HUES6 (cell line): Measurements from ENCODE around the gene MAN2A2.
"Not testable (repeated sequence)": the region's sequence is repeated elsewhere in the genome, so short reads cannot be mapped to it uniquely, and the experiment has no call there.

Experiments used
- H3K27ac ChIP-seq: 2 replicates; pipeline ENCODE4 v1.7.0; 2013; ENCODE audit warnings: low read depth, mild to moderate bottlenecking, low read length, inconsistent platforms
- H3K27me3 ChIP-seq: 2 replicates; pipeline ENCODE4 v1.6.1; 2013; ENCODE audit warnings: low read length; ENCODE audit not compliant: control insufficient read depth, insufficient read depth
- H3K36me3 ChIP-seq: 2 replicates; pipeline ENCODE4 v1.6.1; 2013; ENCODE audit warnings: low read length; ENCODE audit not compliant: control insufficient read depth, insufficient read depth
- H3K4me1 ChIP-seq: 2 replicates; pipeline ENCODE4 v1.6.1; 2013; ENCODE audit warnings: low read length; ENCODE audit not compliant: control insufficient read depth, insufficient read depth
- H3K4me3 ChIP-seq: 2 replicates; pipeline ENCODE4 v1.5.1; 2013; ENCODE audit warnings: low read depth, low read length
- H3K9ac ChIP-seq: one replicate; pipeline ENCODE4 v1.6.1; 2013; ENCODE audit warnings: mild to moderate bottlenecking, low read length
- H3K9me3 ChIP-seq: 2 replicates; pipeline ENCODE4 v1.6.1; 2013; ENCODE audit warnings: low read depth, low read length; ENCODE audit not compliant: control insufficient read depth, insufficient read depth

The MAN2A2 gene

GRCh38 chr15:90895571-90896117, 7.5 kb upstream of the MAN2A2 start:
- no peak overlapping the region for H3K9ac ChIP-seq
- peaks cover 36% of the 10 kb centered on the region for H3K36me3 ChIP-seq
- H3K27me3 ChIP-seq: no peaks in the 10 kb centered on the region
- no peak overlapping the region for H3K27ac ChIP-seq
- no peaks in the 10 kb centered on the region for H3K4me1 ChIP-seq
- H3K9me3 ChIP-seq: no peaks in the 10 kb centered on the region
- H3K4me3 ChIP-seq: no peak overlapping the region

DNA sequence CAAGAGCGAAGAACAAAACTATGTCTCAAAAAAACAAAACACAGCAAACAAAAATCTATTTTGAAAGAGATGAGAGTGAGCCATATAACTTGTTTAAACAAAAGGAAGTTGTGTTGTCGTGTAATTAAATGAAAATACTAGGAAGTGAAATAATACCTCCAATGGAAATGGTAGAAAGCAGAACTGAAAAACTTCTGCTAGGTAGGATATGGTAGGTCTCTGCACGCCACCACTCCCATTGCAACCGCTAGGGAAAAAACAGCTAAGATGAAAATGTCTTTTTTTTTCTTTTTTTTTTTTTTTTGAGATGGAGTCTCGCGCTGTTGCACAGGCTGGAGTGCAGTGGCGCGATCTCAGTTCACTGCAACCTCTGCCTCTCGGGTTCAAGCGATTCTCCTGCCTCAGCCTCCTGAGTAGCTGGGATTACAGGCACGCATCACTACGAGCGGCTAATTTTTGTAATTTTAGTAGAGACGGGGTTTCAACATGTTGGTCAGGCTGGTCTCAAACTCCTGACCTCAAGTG, 5.9 kb upstream of the MAN2A2 start:
- not testable (repeated sequence) for H3K27me3 ChIP-seq, H3K4me1 ChIP-seq, H3K9me3 ChIP-seq, H3K4me3 ChIP-seq, H3K27ac ChIP-seq, H3K9ac ChIP-seq
- H3K36me3 ChIP-seq: peaks cover 26% of the 10 kb centered on the region

DNA sequence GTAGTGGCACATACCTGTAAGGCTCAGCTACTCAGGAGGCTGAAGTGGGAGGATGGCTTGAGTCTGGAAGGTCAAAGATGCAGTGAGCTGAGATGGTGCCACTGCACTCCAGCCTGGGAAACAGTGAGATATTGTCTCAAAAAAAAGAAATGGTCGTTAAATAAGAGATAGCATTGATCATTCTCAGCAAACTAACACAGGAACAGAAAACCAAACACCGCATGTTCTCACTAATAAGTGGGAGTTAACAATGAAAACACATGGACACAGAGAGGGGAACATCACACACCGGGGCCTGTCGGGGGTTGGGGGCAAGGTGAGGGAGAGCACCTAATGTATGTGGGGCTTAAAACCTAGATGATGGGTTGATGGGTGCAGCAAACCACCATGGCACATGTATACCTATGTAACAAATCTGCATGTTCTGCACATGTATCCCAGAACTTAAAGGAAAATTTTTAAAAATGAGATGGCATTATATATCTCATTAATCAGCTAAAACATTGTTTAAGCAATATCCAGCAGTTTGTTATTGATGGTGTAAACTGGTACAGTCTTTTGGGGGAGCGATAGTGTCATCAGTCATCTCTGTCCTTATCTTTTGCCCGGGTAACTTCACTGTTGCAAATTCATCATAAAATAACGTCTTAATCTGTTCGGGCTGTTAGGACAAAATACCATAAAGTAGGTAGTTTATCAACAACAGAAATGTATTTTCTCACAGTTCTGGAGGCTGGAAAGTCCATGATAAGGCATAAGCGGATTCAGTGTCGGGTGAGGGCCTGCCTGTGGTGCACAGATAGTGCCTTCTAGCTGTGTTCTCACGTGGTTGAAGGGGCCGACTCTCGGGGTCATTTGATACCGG, 1.7 kb upstream of the MAN2A2 start:
- no peak overlapping the region for H3K9ac ChIP-seq
- peak overlapping the region; percentile 73 for H3K4me3 ChIP-seq
- H3K9me3 ChIP-seq: no peaks in the 10 kb centered on the region
- peaks cover 15% of the 10 kb centered on the region for H3K36me3 ChIP-seq
- H3K27me3 ChIP-seq: peaks cover 10% of the 10 kb centered on the region
- no peak overlapping the region for H3K27ac ChIP-seq
- H3K4me1 ChIP-seq: peaks cover 12% of the 10 kb centered on the region

DNA sequence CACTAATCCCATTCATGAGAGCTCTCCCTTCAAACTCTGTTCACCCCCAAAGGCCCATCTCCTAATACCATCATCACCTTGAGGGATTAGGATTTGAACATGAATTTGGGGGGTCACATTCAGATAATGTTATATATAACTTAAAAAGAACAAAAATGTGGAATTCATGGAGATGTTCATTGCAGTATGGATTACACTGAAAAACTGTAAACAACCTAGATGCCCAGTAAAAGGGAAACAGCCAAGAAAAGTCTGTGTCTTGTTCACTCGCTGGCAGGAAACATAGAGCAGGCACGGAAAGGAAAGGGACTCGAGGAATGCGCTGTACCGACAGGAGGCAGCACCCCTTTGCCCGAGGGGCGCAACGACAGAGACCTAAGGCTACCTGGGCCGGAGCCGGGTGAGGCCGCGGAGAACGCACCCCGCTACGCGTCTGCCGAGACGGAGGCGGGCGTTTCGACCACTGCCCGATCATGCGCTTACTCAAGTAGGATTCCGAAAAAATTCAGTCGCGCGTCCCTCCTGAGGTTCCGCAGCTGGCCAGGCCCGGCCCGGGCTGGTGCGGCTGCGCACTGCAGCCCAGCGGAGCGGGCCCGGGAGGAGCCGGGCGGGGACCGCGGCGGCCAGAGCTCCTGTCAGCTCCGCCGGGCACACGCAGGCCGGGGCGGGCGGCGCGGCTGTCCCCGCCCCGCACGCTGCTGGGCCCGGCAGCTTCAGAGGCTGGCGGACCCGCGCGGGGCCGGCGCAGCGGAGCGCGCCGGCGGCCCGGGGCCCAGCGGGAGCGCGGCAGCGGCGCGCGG, 862 bp upstream of the MAN2A2 start:
- peak overlapping the region; percentile 73 for H3K4me3 ChIP-seq
- peaks cover 10% of the 10 kb centered on the region for H3K27me3 ChIP-seq
- H3K4me1 ChIP-seq: peaks cover 12% of the 10 kb centered on the region
- peaks cover 22% of the 10 kb centered on the region for H3K36me3 ChIP-seq
- peak overlapping the region; percentile 59 for H3K9ac ChIP-seq
- H3K9me3 ChIP-seq: no peaks in the 10 kb centered on the region
- no peak overlapping the region for H3K27ac ChIP-seq

GRCh38 chr15:90903733-90904536, 833 bp downstream of the MAN2A2 start:
- Histone ChIP-seq H3K36me3 (peaks cover 28% of the 10 kb centered on the region), H3K9ac (no peak overlapping the region), H3K9me3 (no peaks in the 10 kb centered on the region), H3K4me3 (peak overlapping the region; percentile 72), H3K4me1 (peaks cover 12% of the 10 kb centered on the region), H3K27ac (no peak overlapping the region), H3K27me3 (peaks cover 10% of the 10 kb centered on the region)

DNA sequence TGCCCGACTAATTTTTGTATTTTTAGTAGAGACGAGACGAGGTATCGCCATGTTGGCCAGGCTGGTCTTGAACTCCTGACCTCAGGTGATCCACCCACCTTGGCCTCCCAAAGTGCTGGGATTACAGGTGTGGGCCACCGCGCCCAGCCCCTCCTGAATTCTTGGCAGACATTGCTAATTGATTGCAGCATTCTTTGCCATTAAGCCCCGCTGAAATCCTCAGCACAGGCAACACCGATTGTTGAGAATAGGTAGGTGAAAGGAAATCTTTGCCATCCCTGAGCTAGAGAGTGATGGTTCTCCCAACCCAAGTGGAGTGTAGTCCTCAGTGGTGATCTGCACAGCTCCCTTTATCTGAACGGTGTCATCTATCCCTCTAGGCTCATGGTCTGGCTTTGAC, 1.6 kb downstream of the MAN2A2 start:
- Histone ChIP-seq H3K36me3 (peaks cover 34% of the 10 kb centered on the region), H3K9ac (no peak overlapping the region), H3K27me3 (peaks cover 10% of the 10 kb centered on the region), H3K9me3 (no peaks in the 10 kb centered on the region), H3K27ac (no peak overlapping the region), H3K4me1 (peaks cover 12% of the 10 kb centered on the region), H3K4me3 (no peak overlapping the region)

DNA sequence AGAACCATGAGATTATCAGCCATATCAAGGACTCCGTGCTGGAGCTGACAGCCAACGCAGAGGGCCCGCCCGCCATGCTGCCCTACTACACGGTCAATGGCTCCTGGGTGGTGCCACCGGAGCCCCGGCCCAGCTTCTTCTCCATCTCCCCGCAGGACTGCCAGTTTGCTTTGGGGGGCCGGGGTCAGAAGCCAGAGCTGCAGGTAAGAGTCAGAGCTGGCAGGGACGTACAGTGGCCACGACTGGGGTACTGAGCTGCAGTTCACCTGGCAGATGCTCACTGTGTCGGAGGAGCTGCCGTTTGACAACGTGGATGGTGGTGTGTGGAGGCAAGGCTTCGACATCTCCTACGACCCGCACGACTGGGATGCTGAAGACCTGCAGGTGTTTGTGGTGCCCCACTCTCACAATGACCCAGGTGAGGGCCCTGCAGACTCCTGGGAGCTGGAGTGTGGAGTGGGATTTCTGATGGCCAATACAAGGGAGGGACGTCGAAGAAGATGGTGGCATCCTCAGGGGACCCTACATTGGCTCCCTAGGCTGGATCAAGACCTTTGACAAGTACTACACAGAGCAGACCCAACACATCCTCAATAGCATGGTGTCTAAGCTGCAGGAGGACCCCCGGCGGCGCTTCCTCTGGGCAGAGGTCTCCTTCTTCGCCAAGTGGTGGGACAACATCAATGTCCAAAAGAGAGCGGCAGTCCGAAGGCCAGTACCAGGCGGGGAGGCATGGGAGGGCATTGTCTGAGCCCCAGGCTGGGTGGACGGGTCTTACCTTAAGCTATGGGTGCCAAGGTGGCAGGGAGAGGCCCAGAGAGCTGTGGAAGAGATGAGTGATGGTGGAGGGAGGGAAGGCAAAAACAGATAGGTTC, 2.4 kb downstream of the MAN2A2 start:
- H3K36me3 ChIP-seq: peaks cover 37% of the 10 kb centered on the region
- peaks cover 12% of the 10 kb centered on the region for H3K4me1 ChIP-seq
- H3K9ac ChIP-seq: no peak overlapping the region
- no peaks in the 10 kb centered on the region for H3K9me3 ChIP-seq
- no peak overlapping the region for H3K27ac ChIP-seq
- peaks cover 10% of the 10 kb centered on the region for H3K27me3 ChIP-seq
- H3K4me3 ChIP-seq: no peak overlapping the region

- Histone ChIP-seq H3K4me1 (peaks cover 12% of the 10 kb centered on the region), H3K4me3 (no peak overlapping the region), H3K36me3 (peaks cover 45% of the 10 kb centered on the region), H3K27me3 (peaks cover 10% of the 10 kb centered on the region), H3K9me3 (no peaks in the 10 kb centered on the region), H3K9ac (no peak overlapping the region), H3K27ac (no peak overlapping the region)
Observed at GRCh38 chr15:90906181-90906849, 3.2 kb downstream of the MAN2A2 start.

DNA sequence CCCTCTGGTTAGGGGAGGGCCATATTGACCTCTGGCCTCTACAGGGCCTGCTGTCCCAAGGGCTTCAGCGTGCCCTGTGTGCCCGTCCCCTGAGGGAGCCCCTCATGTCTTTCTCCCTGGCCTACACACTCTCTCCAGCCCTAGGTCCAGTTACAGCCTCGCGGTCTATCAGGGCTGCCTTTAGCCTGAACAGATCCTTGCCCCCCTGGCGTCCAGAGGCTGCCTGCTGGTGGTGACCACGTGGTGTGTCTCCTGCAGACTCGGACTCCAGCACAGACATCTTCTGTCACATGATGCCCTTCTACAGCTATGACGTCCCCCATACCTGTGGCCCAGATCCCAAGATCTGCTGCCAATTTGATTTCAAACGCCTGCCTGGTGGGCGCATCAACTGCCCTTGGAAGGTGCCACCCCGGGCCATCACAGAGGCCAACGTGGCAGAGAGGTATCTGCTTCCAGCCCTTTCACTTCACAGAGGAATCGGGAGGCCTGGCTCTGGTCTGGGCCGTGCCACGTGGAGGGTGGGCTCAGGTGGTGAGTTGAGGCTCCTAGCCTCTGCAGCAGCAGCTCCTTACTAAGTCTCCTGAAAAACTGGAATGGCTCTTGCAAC, 4.1 kb downstream of the MAN2A2 start:
- Histone ChIP-seq H3K4me1 (peaks cover 7% of the 10 kb centered on the region), H3K4me3 (no peak overlapping the region), H3K27me3 (peaks cover 10% of the 10 kb centered on the region), H3K36me3 (peaks cover 53% of the 10 kb centered on the region), H3K9me3 (no peaks in the 10 kb centered on the region), H3K27ac (no peak overlapping the region), H3K9ac (no peak overlapping the region)
